SU-DHL-6 (cell line): ENCODE data around the gene OPN1SW.

Experiments used
- H2AFZ ChIP-seq: fragments of 200-600 bp; sonication (generic); 2 replicates; pipeline ENCODE4 v1.6.1; 2014; ENCODE audit warnings: low read depth, mild to moderate bottlenecking, moderate library complexity, mixed read lengths, antibody characterized with exemption, low read length; ENCODE audit not compliant: severe bottlenecking
- H3F3A ChIP-seq: fragments of 200-600 bp; shearing (Covaris generic); 2 replicates; pipeline ENCODE4 v1.6.0; 2016; ENCODE audit warnings: antibody characterized with exemption, mild to moderate bottlenecking; ENCODE audit not compliant: insufficient read depth
- H3K27ac ChIP-seq: fragments of 200-600 bp; sonication (generic); 2 replicates; pipeline ENCODE4 v1.5.1; 2016; ENCODE audit warnings: low read depth, mild to moderate bottlenecking, low read length, moderate library complexity, mixed read lengths
- H3K27me3 ChIP-seq: fragments of 200-600 bp; sonication (generic), shearing (Covaris generic); 2 replicates; pipeline ENCODE4 v1.6.0; 2014; ENCODE audit warnings: mild to moderate bottlenecking, low read length
- H3K36me3 ChIP-seq: fragments of 200-600 bp; sonication (generic); 2 replicates; pipeline ENCODE4 v1.6.1; 2014; ENCODE audit warnings: mild to moderate bottlenecking, low read length, mixed read lengths
- H3K4me2 ChIP-seq: fragments of 300-600, 200-600 bp; shearing (Covaris generic), sonication (generic); 2 replicates; pipeline ENCODE4 v1.6.0; 2014; ENCODE audit warnings: low read length, low read depth, mild to moderate bottlenecking; ENCODE audit not compliant: poor library complexity, severe bottlenecking
- H3K4me3 ChIP-seq: fragments of 200-600 bp; sonication (generic); 2 replicates; pipeline ENCODE4 v1.5.1; 2014; ENCODE audit warnings: antibody characterized with exemption, low read length, mild to moderate bottlenecking, mixed read lengths; ENCODE audit not compliant: insufficient read depth, poor library complexity, severe bottlenecking
- H3K79me2 ChIP-seq: fragments of 200-600 bp; sonication (generic); 2 replicates; pipeline ENCODE4 v1.6.1; 2014; ENCODE audit warnings: mild to moderate bottlenecking, low read length, moderate library complexity; ENCODE audit not compliant: insufficient read depth
- H3K9ac ChIP-seq: fragments of 200-600 bp; sonication (generic); 2 replicates; pipeline ENCODE4 v1.7.0; 2014; ENCODE audit warnings: mild to moderate bottlenecking, low read length
- H3K9me2 ChIP-seq: fragments of 200-600 bp; sonication (generic); replicated peaks from 2 replicates; pipeline ENCODE4 v1.6.1; 2014; ENCODE audit warnings: low read length; ENCODE audit not compliant: insufficient read depth
- H3K9me3 ChIP-seq: fragments of 200-600 bp; sonication (generic); 2 replicates; pipeline ENCODE4 v1.6.1; 2014; ENCODE audit warnings: low read length, mixed read lengths; ENCODE audit not compliant: insufficient read depth
- H4K20me1 ChIP-seq: fragments of 200-600 bp; sonication (generic); 2 replicates; pipeline ENCODE4 v1.6.1; 2014; ENCODE audit warnings: low read depth, mild to moderate bottlenecking, antibody characterized with exemption, low read length, moderate library complexity, mixed read lengths
- CTCF ChIP-seq: fragments of 200-600 bp; sonication (generic); IDR thresholded peaks from one replicate; pipeline ENCODE4 v1.5.1; 2017; ENCODE audit warnings: antibody characterized with exemption, mild to moderate bottlenecking, low read length, moderate library complexity; ENCODE audit not compliant: insufficient read depth, poor library complexity, severe bottlenecking
- EZH2phosphoT487 ChIP-seq: fragments of 200-600 bp; sonication (generic), shearing (Covaris generic); conservative IDR thresholded peaks from 2 replicates; pipeline ENCODE4 v1.6.1; 2018; ENCODE audit warnings: mild to moderate bottlenecking, antibody characterized with exemption, low read length, moderate library complexity, mixed read lengths

The OPN1SW gene

GRCh38 chr7:128781851-128782250 lies 6.3 kb upstream of the OPN1SW start:
- Histone ChIP-seq H3K79me2 (no peaks in the 10 kb centered on the region), H3K9me3 (no peaks in the 10 kb centered on the region), H3F3A (no peaks in the 10 kb centered on the region), H2AFZ (no peak overlapping the region), H3K9ac (no peak overlapping the region), H3K27ac (no peak overlapping the region), H4K20me1 (no peaks in the 10 kb centered on the region), H3K4me2 (no peak overlapping the region), H3K9me2 (no peaks in the 10 kb centered on the region), H3K4me3 (no peak overlapping the region), H3K27me3 (no peaks in the 10 kb centered on the region), H3K36me3 (no peaks in the 10 kb centered on the region)
- TF ChIP-seq EZH2phosphoT487, result no peak
- no peak for TF ChIP-seq CTCF

- no peaks in the 10 kb centered on the region for H3K9me3 ChIP-seq
- H3K4me2 ChIP-seq, result no peak overlapping the region
- H3K79me2 ChIP-seq, result no peaks in the 10 kb centered on the region
- H3K4me3 ChIP-seq, result no peak overlapping the region
- H3K27ac ChIP-seq, result no peak overlapping the region
- no peaks in the 10 kb centered on the region for H4K20me1 ChIP-seq
- TF ChIP-seq EZH2phosphoT487 (no peak), CTCF (no peak)
- H3K9ac ChIP-seq, result no peak overlapping the region
- H3K27me3 ChIP-seq, result no peaks in the 10 kb centered on the region
- H3K9me2 ChIP-seq, result no peaks in the 10 kb centered on the region
- no peaks in the 10 kb centered on the region for H3K36me3 ChIP-seq
- no peaks in the 10 kb centered on the region for H3F3A ChIP-seq
- H2AFZ ChIP-seq, result no peak overlapping the region
Measured at GRCh38 chr7:128781126-128781525, 5.5 kb upstream of the OPN1SW start.

GRCh38 chr7:128778946-128779345 lies 3.4 kb upstream of the OPN1SW start:
- H4K20me1 ChIP-seq, result no peaks in the 10 kb centered on the region
- H3K4me3 ChIP-seq, result no peak overlapping the region
- H3K27ac ChIP-seq, result no peak overlapping the region
- no peak overlapping the region for H2AFZ ChIP-seq
- H3K9ac ChIP-seq, result no peak overlapping the region
- no peaks in the 10 kb centered on the region for H3K27me3 ChIP-seq
- TF ChIP-seq EZH2phosphoT487, result no peak
- TF ChIP-seq CTCF, result no peak
- H3K9me2 ChIP-seq, result no peaks in the 10 kb centered on the region
- H3K79me2 ChIP-seq, result no peaks in the 10 kb centered on the region
- no peak overlapping the region for H3K4me2 ChIP-seq
- H3K36me3 ChIP-seq, result no peaks in the 10 kb centered on the region
- no peaks in the 10 kb centered on the region for H3K9me3 ChIP-seq
- no peaks in the 10 kb centered on the region for H3F3A ChIP-seq
